GM10266 (cell line): ENCODE data around the gene UQCC2.

Experiments used
- DNase-seq: peaks from one replicate; pipeline ENCODE4 v3.0.0; 2012; ENCODE audit errors: extremely low spot score
- CTCF ChIP-seq: IDR thresholded peaks from 2 replicates; pipeline ENCODE4 v1.5.1; 2012; ENCODE audit warnings: mild to moderate bottlenecking, low read depth; ENCODE audit not compliant: control insufficient read depth, insufficient read depth; ENCODE audit errors: missing control alignments

The UQCC2 gene

GRCh38 chr6:33747823-33748222, 36.3 kb upstream of the UQCC2 start:
- DNase-seq, result no peak
- TF ChIP-seq CTCF, result no peak

GRCh38 chr6:33746651-33747100, 35.2 kb upstream of the UQCC2 start, which contains the start of gene IP6K3:
TSS of gene IP6K3 (minus strand) at chr6:33746905. CDS start at chr6:33735476, 11,429 bp downstream.
- no peak for TF ChIP-seq CTCF
- DNase-seq, result no peak

GRCh38 chr6:33746036-33746600, 34.6 kb upstream of the UQCC2 start:
- TF ChIP-seq CTCF, result no peak
- DNase-seq, result no peak

- DNase-seq, result no peak
- no peak for TF ChIP-seq CTCF
Measured at GRCh38 chr6:33745548-33745947, 34.0 kb upstream of the UQCC2 start.

GRCh38 chr6:33744895-33745546, 33.5 kb upstream of the UQCC2 start:
- no peak for DNase-seq
- no peak for TF ChIP-seq CTCF

GRCh38 chr6:33744001-33744848, 32.7 kb upstream of the UQCC2 start:
- peak; percentile 90 for TF ChIP-seq CTCF
- DNase-seq, result peak; percentile 83
